GM12878 (cell line): ENCODE measurements around the gene TADA1. TPM values are rescaled to one million over a fixed set of nuclear protein-coding genes. Genes with fewer than 3 reads are reported as not detected.

Source experiments
- ATAC-seq: fragments of 200-7000 bp; cut with Tn5 transposase; 3 replicates; pipeline ENCODE4 v1.9.1; 2020; ENCODE audit warnings: mild to moderate bottlenecking, moderate library complexity
- BruUV-seq: library from RNA; stranded (reverse); fragments of 400-500 nt; replicated peaks from 2 replicates; lab custom pipeline; 2021; lab: Mats Ljungman, UMichigan
- CTCF ChIA-PET: fragments of 300-600 bp; sonication (Branson Sonifier 250); formaldehyde crosslinking; extraction: SDS; loops from one replicate; lab custom pipeline; 2021; ENCODE audit warnings: inconsistent platforms; lab: Yijun Ruan, JAX
- POLR2A ChIA-PET: fragments of 350-600 bp; formaldehyde crosslinking; extraction: SDS; loops from one replicate; lab custom pipeline; 2021; ENCODE audit warnings: inconsistent platforms; lab: Charles Lee
- RAD21 ChIA-PET: fragments of 300-600 bp; sonication (Branson Sonifier 250); formaldehyde crosslinking; loops from one replicate; lab custom pipeline; 2023; ENCODE audit warnings: antibody characterized with exemption; ENCODE audit not compliant: unreplicated experiment; lab: Charles Lee
- SMC1A ChIA-PET: fragments of 300-600 bp; sonication (Branson Sonifier 250); formaldehyde crosslinking; loops from one replicate; lab custom pipeline; 2023; ENCODE audit not compliant: unreplicated experiment, uncharacterized antibody; lab: Charles Lee
- DNase-seq: peaks from one replicate; pipeline ENCODE4 v3.0.0-alpha.2; 2011; ENCODE audit warnings: low read depth, low spot score
- FAIRE-seq: peaks from 3 replicates; lab custom pipeline; 2011; peaks lifted over from hg19 to GRCh38; lab: Jason Lieb, UNC
- H2AFZ ChIP-seq: 2 replicates; pipeline ENCODE4 v1.6.0; 2011; ENCODE audit warnings: low read depth, low read length, control low read depth; ENCODE audit not compliant: control insufficient read depth
- H3K27ac ChIP-seq: 2 replicates; pipeline ENCODE4 v1.5.1; 2011; ENCODE audit warnings: control low read depth; ENCODE audit not compliant: control insufficient read depth, insufficient read depth
- H3K27me3 ChIP-seq, 2 experiments: replicated peaks in 1 of 2; 2 replicates each; pipeline versions ENCODE4 v1.6.0 to v1.6.1; 2011; ENCODE audit warnings: low read length in 1 of 2; ENCODE audit not compliant: control insufficient read depth in 2 of 2, insufficient read depth in 2 of 2
- H3K36me3 ChIP-seq, 2 experiments: 2 replicates each; pipeline ENCODE4 v1.5.1; 2011; ENCODE audit warnings: low read length in 1 of 2; ENCODE audit not compliant: control insufficient read depth in 2 of 2, insufficient read depth in 2 of 2
- H3K4me1 ChIP-seq: 2 replicates; pipeline ENCODE4 v1.6.1; 2011; ENCODE audit warnings: mild to moderate bottlenecking, low read length, moderate library complexity, mixed read lengths; ENCODE audit not compliant: control insufficient read depth, insufficient read depth
- H3K4me2 ChIP-seq: 2 replicates; pipeline ENCODE4 v1.6.0; 2011; ENCODE audit warnings: control low read depth; ENCODE audit not compliant: control insufficient read depth, insufficient read depth
- H3K4me3 ChIP-seq: fragments of 200-600 bp; sonication (generic); 2 replicates; pipeline ENCODE4 v1.5.1; 2016
- H3K79me2 ChIP-seq: 2 replicates; pipeline ENCODE4 v1.6.0; 2011; ENCODE audit warnings: low read length; ENCODE audit not compliant: control insufficient read depth, insufficient read depth
- H3K9ac ChIP-seq: 2 replicates; pipeline ENCODE4 v1.8.0; 2011; ENCODE audit warnings: low read length, control low read depth, mixed read lengths; ENCODE audit not compliant: control insufficient read depth, insufficient read depth
- H3K9me3 ChIP-seq: replicated peaks from 3 replicates; pipeline ENCODE4 v1.5.1; 2011; ENCODE audit warnings: mild to moderate bottlenecking, low read length; ENCODE audit not compliant: control insufficient read depth, insufficient read depth
- H4K20me1 ChIP-seq: 2 replicates; pipeline ENCODE4 v1.6.0; 2011; ENCODE audit not compliant: control insufficient read depth, insufficient read depth
- ASH2L ChIP-seq: fragments of 300-600, 200-600 bp; sonication (generic); IDR thresholded peaks from 2 replicates; pipeline ENCODE4 v1.6.1; 2017; ENCODE audit warnings: low read depth, mild to moderate bottlenecking, borderline replicate concordance
- ATF7 ChIP-seq: fragments of 450-650 bp; IDR thresholded peaks from 2 replicates; pipeline ENCODE4 v1.6.1; 2016; ENCODE audit warnings: low read depth, mild to moderate bottlenecking
- CTCF ChIP-seq, 3 experiments: IDR thresholded peaks in 2 of 3; conservative IDR thresholded peaks in 1 of 3; 2 replicates each; pipeline ENCODE4 v1.5.1; 2011; ENCODE audit warnings: low read depth in 3 of 3, low read length in 3 of 3, mild to moderate bottlenecking in 3 of 3, control low read depth in 2 of 3, moderate library complexity in 2 of 3, inconsistent platforms in 1 of 3, mixed read lengths in 1 of 3; ENCODE audit not compliant: control insufficient read depth in 2 of 3, insufficient read depth in 1 of 3; ENCODE audit errors: extremely low read depth in 1 of 3
- DPF2 ChIP-seq: fragments of 450-650 bp; IDR thresholded peaks from 2 replicates; pipeline ENCODE4 v1.6.1; 2017; ENCODE audit warnings: mild to moderate bottlenecking
- E2F4 ChIP-seq: IDR thresholded peaks from 2 replicates; pipeline ENCODE4 v1.6.1; 2012; ENCODE audit warnings: low read depth, low read length, improper control_type of control experiment
- IKZF1 ChIP-seq: fragments of 450-650 bp; conservative IDR thresholded peaks from 2 replicates; pipeline ENCODE4 v1.6.1; 2017; ENCODE audit warnings: antibody characterized with exemption, mild to moderate bottlenecking
- IRF4 ChIP-seq: IDR thresholded peaks from 2 replicates; pipeline ENCODE4 v1.6.1; 2011; ENCODE audit warnings: low read depth, low read length
- NBN ChIP-seq: fragments of 450-650 bp; IDR thresholded peaks from 2 replicates; pipeline ENCODE4 v1.6.1; 2016
- RAD21 ChIP-seq: IDR thresholded peaks from 2 replicates; pipeline ENCODE4 v1.6.1; 2011; ENCODE audit warnings: mild to moderate bottlenecking, low read depth, low read length, moderate library complexity; ENCODE audit not compliant: insufficient read depth
- RCOR1 ChIP-seq: conservative IDR thresholded peaks from 2 replicates; pipeline ENCODE4 v1.6.1; 2012; ENCODE audit warnings: low read depth, low read length, improper control_type of control experiment
- SMC3 ChIP-seq: IDR thresholded peaks from 2 replicates; pipeline ENCODE4 v1.6.1; 2011; ENCODE audit warnings: low read length, improper control_type of control experiment, borderline replicate concordance
- STAT3 ChIP-seq: IDR thresholded peaks from 2 replicates; pipeline ENCODE4 v1.6.1; 2011; ENCODE audit warnings: low read depth, low read length, improper control_type of control experiment
- YY1 ChIP-seq: IDR thresholded peaks from 2 replicates; pipeline ENCODE4 v1.6.1; 2011; ENCODE audit warnings: low read depth, mild to moderate bottlenecking, low read length
- ZBTB4 ChIP-seq: fragments of 450-650 bp; formaldehyde crosslinking; IDR thresholded peaks from 2 replicates; pipeline ENCODE4 v1.4.0; 2022; ENCODE audit warnings: mild to moderate bottlenecking, moderate library complexity
- WGBS: methylation state at CpG from one replicate; pipeline ENCODE4 v1.1.6; 2016; ENCODE audit warnings: low lambda C conversion rate; ENCODE audit not compliant: insufficient replicate concordance, insufficient coverage; ENCODE audit errors: missing lambda C conversion rate; 5-methylcytosine and 5-hydroxymethylcytosine counted together
- in situ Hi-C: fragments of 300-500 bp; cut with MboI; formaldehyde crosslinking; loops from 9 replicates; pipeline ENCODE4 v1.14.3; 2018; ENCODE audit warnings: mixed read lengths
- intact Hi-C: fragments of 100-400 bp; cut with micrococcal nuclease; formaldehyde crosslinking; loops from one replicate; pipeline ENCODE4 v1.14.2; 2022; ENCODE audit not compliant: unreplicated experiment
- polyA plus RNA-seq, 11 experiments: library from polyadenylated mRNA; depleted of rRNA in 4 of 11; unstranded in 6 of 11; stranded (reverse) in 5 of 11; fragments of >200 nt; fragmentation: Nextera tagmentation in 4 of 11; fragmentation: Illumina TruSeq in 1 of 11; extraction: Ambion mirVana in 4 of 11; extraction: Trizol in 1 of 11; gene quantifications; 1 replicate in 1 of 11; 2 replicates in 10 of 11; pipeline versions ENCODE4 v1.2.1 to v1.2.3, GENCODE V29; 2011 to 2016; ENCODE audit warnings: inconsistent platforms in 2 of 11, missing spikeins in 2 of 11, low read depth in 1 of 11
- total RNA-seq, 4 experiments: library from RNA; depleted of rRNA in 3 of 4; stranded (reverse); fragments of >200 nt in 3 of 4; fragmentation: Illumina TruSeq in 1 of 4; extraction: Trizol in 1 of 4; gene quantifications; 2 replicates each; pipeline versions ENCODE4 v1.2.1 to v1.2.3, GENCODE V29; 2013 to 2021

The TADA1 gene
- total and polyA plus RNA-seq, 10 of the 15 experiments (the other 5 are each of a cell fraction or from before 2014, with no cell fraction given) = 15.2 to 38.6 (median 26.5) TPM

- 0 out of 2 replicates have a peak overlapping the region, but pooled peaks have one; percentile 26 for H2AFZ ChIP-seq
- intact Hi-C loops = loop anchor here (1.0 to 10.0 kb wide), 4 partner anchors 149 to 624 kb away; no protein-coding TSS in a partner anchor
- H3K4me2 ChIP-seq = no peak overlapping the region
- 0% methylated on average over 1 of the region's 1 CpG for WGBS
- H3K4me1 ChIP-seq = peaks cover 5% of the 10 kb centered on the region; the same call in 1 of the 2 replicates
- no peaks in the 10 kb centered on the region for H4K20me1 ChIP-seq
- FAIRE-seq (peak; percentile 86), DNase-seq (peak; percentile 70), ATAC-seq (peak; percentile 99)
- ChIA-PET SMC1A (interaction anchor here (0.6 to 19.2 kb wide), 21 partner anchors 10 to 624 kb away, joined by 3 to 384 read pairs (median 3); partner anchors contain the start of genes POGK and POU2F1), POLR2A (interaction anchor here (1.0 to 1.8 kb wide), 3 partner anchors 147 to 150 kb away, joined by 3 to 9 read pairs (median 3); no protein-coding TSS in a partner anchor), CTCF (interaction anchor here (0.7 to 17.1 kb wide), 52 partner anchors 8 to 1415 kb away, joined by 3 to 734 read pairs (median 4); partner anchors contain the start of genes POGK, POU2F1 and TADA1), RAD21 (interaction anchor here (0.8 to 10.5 kb wide), 11 partner anchors 15 to 536 kb away, joined by 3 to 305 read pairs (median 7); partner anchors contain the start of genes POU2F1 and TADA1)
- H3K9ac ChIP-seq = no peak overlapping the region
- no peak overlapping the region for H3K27ac ChIP-seq
- no peaks in the 10 kb centered on the region for H3K27me3 ChIP-seq
- H3K79me2 ChIP-seq = no peaks in the 10 kb centered on the region
- H3K4me3 ChIP-seq = no peak overlapping the region
- BruUV-seq = no TSS peak
- H3K36me3 ChIP-seq = no peaks in the 10 kb centered on the region
- H3K9me3 ChIP-seq = peaks cover 2% of the 10 kb centered on the region; the same call in 1 of the 3 replicates
- in situ Hi-C loops = loop anchor here (10.0 kb wide), 1 partner anchor 534 kb away; no protein-coding TSS in a partner anchor
- TF ChIP-seq IKZF1 (no peak), CTCF (IDR thresholded peaks at IDR 0.05 in 2 of 3, conservative IDR thresholded peaks at IDR 0.05 in 1 of 3; ENCODE audit: control insufficient read depth in 2 of 3, extremely low read depth in 1 of 3, insufficient read depth in 1 of 3, low read depth in 3 of 3, low read length in 3 of 3) (peak; percentile 81 to 92 (median 85)), ATF7 (0 out of 2 replicates have a peak, but pooled peaks have one; percentile 50), ASH2L (no peak), YY1 (peak; percentile 78), RAD21 (peak; percentile 94), NBN (no peak), STAT3 (no peak), E2F4 (no peak), SMC3 (peak; percentile 95), DPF2 (no peak), IRF4 (0 out of 2 replicates have a peak, but pooled peaks have one; percentile 36), RCOR1 (0 out of 2 replicates have a peak, but pooled peaks have one; percentile 27), ZBTB4 (CRISPR knock-in tag) (no peak)
Measured at GRCh38 chr1:166910396-166910994, 34.4 kb upstream of the TADA1 start.
